ENCODE results near the gene ZNF333. TPM values are rescaled to one million over a fixed set of nuclear protein-coding genes. Genes with fewer than 3 reads are reported as not detected.
"Not testable (repeated sequence)": the region's sequence is repeated elsewhere in the genome, so short reads cannot be mapped to it uniquely, and the experiment has no call there.

ZNF333 gene
- total RNA-seq, 2 donors from 2014 or later, result 26.6 to 39.8 TPM

DNA sequence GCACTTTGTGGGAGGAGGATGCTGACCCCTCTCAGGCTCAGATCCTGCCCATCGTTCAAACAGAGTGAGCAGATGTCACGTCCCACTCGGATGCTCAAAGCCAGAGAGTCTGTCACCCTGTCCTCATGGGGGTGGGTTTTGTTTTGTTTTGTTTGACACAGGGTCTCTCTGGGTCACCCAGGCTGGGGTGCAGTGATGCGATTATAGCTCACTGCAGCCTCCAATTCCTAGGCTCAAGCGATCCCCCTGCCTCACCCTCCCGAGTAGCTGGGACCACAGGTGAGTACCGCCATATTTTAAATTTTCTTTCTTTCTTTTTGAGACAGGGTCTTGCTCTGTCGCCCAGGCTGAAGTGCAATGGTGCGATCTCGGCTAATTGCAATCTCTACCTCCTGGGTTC is 84.5 kb downstream of the ZNF333 start:
- intact Hi-C loops (cut with DNase I), result no loop called here
- 82% methylated on average over 10 of the region's 10 CpGs for WGBS
- no peak for DNase-seq (ENCODE audit: low spot score)
- Histone ChIP-seq H3K4me1 (replicated peaks) (no peaks in the 10 kb centered on the region), H3K27ac (no peak overlapping the region), H3K4me3 (no peak overlapping the region), H3K36me3 (no peaks in the 10 kb centered on the region), H3K27me3 (replicated peaks; ENCODE audit: insufficient read depth) (no peaks in the 10 kb centered on the region), H3K9me3 (no peaks in the 10 kb centered on the region)
- no peak for TF ChIP-seq POLR2A (IDR thresholded peaks at IDR 0.05)
- TF ChIP-seq POLR2AphosphoS5 (IDR thresholded peaks at IDR 0.05), result no peak
- TF ChIP-seq, protein P1, sequence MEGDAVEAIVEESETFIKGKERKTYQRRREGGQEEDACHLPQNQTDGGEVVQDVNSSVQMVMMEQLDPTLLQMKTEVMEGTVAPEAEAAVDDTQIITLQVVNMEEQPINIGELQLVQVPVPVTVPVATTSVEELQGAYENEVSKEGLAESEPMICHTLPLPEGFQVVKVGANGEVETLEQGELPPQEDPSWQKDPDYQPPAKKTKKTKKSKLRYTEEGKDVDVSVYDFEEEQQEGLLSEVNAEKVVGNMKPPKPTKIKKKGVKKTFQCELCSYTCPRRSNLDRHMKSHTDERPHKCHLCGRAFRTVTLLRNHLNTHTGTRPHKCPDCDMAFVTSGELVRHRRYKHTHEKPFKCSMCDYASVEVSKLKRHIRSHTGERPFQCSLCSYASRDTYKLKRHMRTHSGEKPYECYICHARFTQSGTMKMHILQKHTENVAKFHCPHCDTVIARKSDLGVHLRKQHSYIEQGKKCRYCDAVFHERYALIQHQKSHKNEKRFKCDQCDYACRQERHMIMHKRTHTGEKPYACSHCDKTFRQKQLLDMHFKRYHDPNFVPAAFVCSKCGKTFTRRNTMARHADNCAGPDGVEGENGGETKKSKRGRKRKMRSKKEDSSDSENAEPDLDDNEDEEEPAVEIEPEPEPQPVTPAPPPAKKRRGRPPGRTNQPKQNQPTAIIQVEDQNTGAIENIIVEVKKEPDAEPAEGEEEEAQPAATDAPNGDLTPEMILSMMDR (IDR thresholded peaks at IDR 0.05), result no peak

DNA sequence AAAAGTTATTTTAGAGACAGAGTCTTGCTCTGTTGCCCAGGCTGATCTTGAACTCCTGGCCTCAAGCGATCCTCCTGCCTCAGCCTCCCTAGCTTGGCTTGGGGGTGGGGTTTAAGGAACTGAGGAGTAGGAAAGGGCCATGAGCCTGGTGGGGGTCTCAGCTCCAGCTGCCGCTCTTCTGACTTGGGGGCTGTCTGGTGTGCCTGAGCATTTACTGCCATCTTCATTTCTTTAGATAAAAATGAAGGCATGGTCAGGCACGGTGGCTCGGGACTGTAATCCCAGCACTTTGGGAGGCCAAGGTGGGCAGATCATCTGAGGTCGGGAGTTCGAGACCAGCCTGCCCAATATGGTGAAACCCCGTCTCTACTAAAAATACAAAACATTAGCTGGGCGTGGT is 85.5 kb downstream of the ZNF333 start:
- H3K27me3 ChIP-seq (replicated peaks; ENCODE audit: insufficient read depth); H3K27ac ChIP-seq; DNase-seq (ENCODE audit: low spot score); H3K4me3 ChIP-seq; H3K36me3 ChIP-seq; intact Hi-C loops (cut with DNase I); H3K4me1 ChIP-seq (replicated peaks); H3K9me3 ChIP-seq: not testable (repeated sequence)
- WGBS, result 79% methylated on average over 8 of the region's 8 CpGs

- Histone ChIP-seq H3K9me3 (no peaks in the 10 kb centered on the region), H3K36me3 (no peaks in the 10 kb centered on the region), H3K27me3 (replicated peaks; ENCODE audit: insufficient read depth) (no peaks in the 10 kb centered on the region), H3K4me3 (peak overlapping the region; percentile 17 to 20), H3K4me1 (replicated peaks) (no peaks in the 10 kb centered on the region), H3K27ac (no peak overlapping the region)
- intact Hi-C loops (cut with DNase I), result no loop called here
- no peak for DNase-seq (ENCODE audit: low spot score)
- TF ChIP-seq, protein P1 (IDR thresholded peaks at IDR 0.05), result no peak
- no peak for TF ChIP-seq POLR2A (IDR thresholded peaks at IDR 0.05)
- no peak for TF ChIP-seq POLR2AphosphoS5 (IDR thresholded peaks at IDR 0.05)
- 7% methylated on average over 22 of the region's 22 CpGs for WGBS
Observed at GRCh38 chr19:14775869-14776586, 86.2 kb downstream of the ZNF333 start.

DNA sequence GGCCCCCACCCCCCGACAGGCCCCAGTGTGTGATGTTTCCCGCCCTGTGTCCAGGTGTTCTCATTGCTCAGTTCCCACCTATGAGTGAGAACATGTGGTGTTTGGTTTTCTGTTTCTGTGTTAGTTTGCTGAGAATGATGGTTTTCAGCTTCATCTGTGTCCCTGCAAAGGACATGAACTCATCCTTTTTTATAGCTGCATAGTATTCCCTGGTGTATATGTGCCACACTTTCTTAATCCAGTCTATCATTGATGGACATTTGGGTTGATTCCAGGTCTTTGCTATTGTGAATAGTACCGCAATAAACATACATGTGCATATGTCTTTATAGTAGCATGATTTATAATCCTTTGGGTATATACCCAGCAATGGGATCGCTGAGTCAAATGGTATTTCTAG is 87.8 kb downstream of the ZNF333 start:
- intact Hi-C loops (cut with DNase I); H3K4me3 ChIP-seq; H3K27me3 ChIP-seq (replicated peaks; ENCODE audit: insufficient read depth); DNase-seq (ENCODE audit: low spot score); H3K4me1 ChIP-seq (replicated peaks); H3K36me3 ChIP-seq; H3K9me3 ChIP-seq; H3K27ac ChIP-seq: not testable (repeated sequence)
- 87% methylated on average over 4 of the region's 4 CpGs for WGBS

GRCh38 chr19:14778110-14778845 is 88.4 kb downstream of the ZNF333 start, which contains the start of gene ADGRE2:
TSS of gene ADGRE2 (minus strand) at chr19:14778560. CDS start at chr19:14776756, 1,804 bp downstream.
- H3K4me3 ChIP-seq; H3K27ac ChIP-seq; DNase-seq (ENCODE audit: low spot score); H3K9me3 ChIP-seq; H3K36me3 ChIP-seq; H3K27me3 ChIP-seq (replicated peaks; ENCODE audit: insufficient read depth); intact Hi-C loops (cut with DNase I); H3K4me1 ChIP-seq (replicated peaks): not testable (repeated sequence)
- WGBS, result 75% methylated on average over 12 of the region's 12 CpGs

DNA sequence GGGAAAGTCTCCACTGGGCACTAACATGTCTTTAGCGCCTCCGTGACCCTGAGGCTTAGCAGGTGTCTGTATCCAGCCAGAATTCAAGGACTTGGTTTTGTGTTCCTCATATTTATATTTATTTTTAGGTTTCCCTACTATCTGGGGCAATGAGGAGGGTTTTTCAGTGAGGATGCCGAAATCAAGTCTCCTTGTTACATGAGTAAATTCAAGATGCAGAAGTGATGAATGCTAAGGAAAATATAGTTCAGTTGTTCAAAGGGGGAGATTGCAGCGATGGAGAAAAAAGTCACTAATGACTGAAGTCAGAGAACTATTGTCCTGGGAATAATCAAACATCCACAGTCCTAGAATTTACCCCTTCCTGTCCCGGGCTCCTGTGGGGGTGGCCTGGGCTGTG is 89.3 kb downstream of the ZNF333 start:
- Histone ChIP-seq H3K27ac (no peak overlapping the region), H3K4me3 (no peak overlapping the region), H3K4me1 (replicated peaks) (no peaks in the 10 kb centered on the region), H3K36me3 (no peaks in the 10 kb centered on the region), H3K9me3 (no peaks in the 10 kb centered on the region), H3K27me3 (replicated peaks; ENCODE audit: insufficient read depth) (no peaks in the 10 kb centered on the region)
- TF ChIP-seq, protein P1 (IDR thresholded peaks at IDR 0.05), result no peak
- TF ChIP-seq POLR2A (IDR thresholded peaks at IDR 0.05) (no peak), POLR2AphosphoS5 (IDR thresholded peaks at IDR 0.05) (no peak)
- 48% methylated on average over 5 of the region's 5 CpGs for WGBS
- intact Hi-C loops (cut with DNase I), result no loop called here
- no peak for DNase-seq (ENCODE audit: low spot score)

DNA sequence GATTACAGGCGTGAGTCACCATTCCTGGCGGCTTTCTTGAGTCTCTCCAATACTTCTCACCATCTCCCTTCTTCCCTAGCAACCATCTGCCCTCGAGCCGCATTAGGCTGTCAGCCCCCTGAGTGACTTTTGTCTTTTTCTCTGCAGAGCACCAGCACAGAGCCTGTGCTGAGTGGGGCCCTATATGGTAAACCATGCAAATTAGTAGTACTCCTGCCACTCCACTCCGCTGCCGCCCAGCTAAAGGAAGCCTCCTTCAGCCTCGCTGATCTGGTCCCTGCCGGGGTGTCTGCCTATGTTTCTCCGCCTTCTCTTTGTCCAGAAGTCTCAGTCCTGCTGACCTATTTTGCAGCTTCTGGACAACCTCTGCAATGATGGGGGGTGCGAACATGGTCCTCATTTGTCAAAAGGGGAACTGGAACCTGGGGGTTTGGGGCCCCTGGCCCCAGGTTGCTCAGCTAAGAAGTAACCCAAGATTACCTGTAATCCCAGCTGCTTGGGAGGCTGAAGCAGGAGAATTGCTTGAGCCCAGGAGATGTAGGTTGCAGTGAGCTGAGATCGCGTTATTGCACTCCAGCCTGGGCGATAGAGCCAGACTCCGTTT is 90.9 kb downstream of the ZNF333 start:
- WGBS, result 84% methylated on average over 11 of the region's 14 CpGs
- intact Hi-C loops (cut with DNase I); H3K27me3 ChIP-seq (replicated peaks; ENCODE audit: insufficient read depth); H3K36me3 ChIP-seq; H3K4me3 ChIP-seq; DNase-seq (ENCODE audit: low spot score); H3K27ac ChIP-seq; H3K9me3 ChIP-seq; H3K4me1 ChIP-seq (replicated peaks): not testable (repeated sequence)

- WGBS, result 86% methylated on average over 17 of the region's 17 CpGs
- DNase-seq (ENCODE audit: low spot score); H3K9me3 ChIP-seq; H3K4me1 ChIP-seq (replicated peaks); H3K27me3 ChIP-seq (replicated peaks; ENCODE audit: insufficient read depth); H3K4me3 ChIP-seq; H3K27ac ChIP-seq; H3K36me3 ChIP-seq; intact Hi-C loops (cut with DNase I): not testable (repeated sequence)
Observed at GRCh38 chr19:14781713-14782536, 92.1 kb downstream of the ZNF333 start.

Data from prostate gland (tissue), 2 donors.